NT2/D1 (cell line): ENCODE data around the gene KBTBD7.

Experiments
- DNase-seq: peaks from one replicate; pipeline ENCODE4 v3.0.0-alpha.2; 2011; ENCODE audit warnings: low read depth, low spot score
- H3K27me3 ChIP-seq: 2 replicates; pipeline ENCODE4 v1.6.0; 2011; ENCODE audit warnings: mild to moderate bottlenecking; ENCODE audit not compliant: insufficient read length, insufficient read depth
- H3K36me3 ChIP-seq: 2 replicates; pipeline ENCODE4 v1.6.1; 2011; ENCODE audit warnings: mild to moderate bottlenecking, low read length, mixed read lengths; ENCODE audit not compliant: insufficient read depth, insufficient read length
- H3K4me1 ChIP-seq: 2 replicates; pipeline ENCODE4 v1.5.1; 2011; ENCODE audit not compliant: insufficient read depth, insufficient read length
- H3K4me3 ChIP-seq: 2 replicates; pipeline ENCODE4 v1.5.1; 2011; ENCODE audit warnings: low read depth; ENCODE audit not compliant: insufficient read length
- H3K9ac ChIP-seq: 2 replicates; pipeline ENCODE4 v1.6.0; 2011; ENCODE audit warnings: low read depth; ENCODE audit not compliant: insufficient read length
- H3K9me3 ChIP-seq: 2 replicates; pipeline ENCODE4 v1.5.1; 2011; ENCODE audit warnings: mild to moderate bottlenecking, low read length; ENCODE audit not compliant: insufficient read depth
- SUZ12 ChIP-seq: IDR thresholded peaks from 2 replicates; pipeline ENCODE4 v1.6.1; 2011; ENCODE audit not compliant: insufficient read length, insufficient read depth; ENCODE audit errors: extremely low read depth
- YY1 ChIP-seq: IDR thresholded peaks from 2 replicates; pipeline ENCODE4 v1.6.1; 2011; ENCODE audit not compliant: insufficient read length, insufficient read depth
- ZNF274 ChIP-seq: IDR thresholded peaks from 2 replicates; pipeline ENCODE4 v1.6.1; 2011; ENCODE audit warnings: mild to moderate bottlenecking, low read depth, low read length

The KBTBD7 gene

GRCh38 chr13:41229356-41229755 is 35.0 kb upstream of the KBTBD7 start:
- TF ChIP-seq SUZ12: no peak
- no peak for TF ChIP-seq YY1
- no peak for TF ChIP-seq ZNF274
- Histone ChIP-seq H3K9ac (no peak overlapping the region), H3K4me1 (no peaks in the 10 kb centered on the region), H3K9me3 (no peaks in the 10 kb centered on the region), H3K36me3 (peaks cover 20% of the 10 kb centered on the region), H3K27me3 (no peaks in the 10 kb centered on the region), H3K4me3 (no peak overlapping the region)
- DNase-seq: no peak

- Histone ChIP-seq H3K36me3 (peaks cover 13% of the 10 kb centered on the region), H3K27me3 (no peaks in the 10 kb centered on the region), H3K4me3 (no peak overlapping the region), H3K9me3 (no peaks in the 10 kb centered on the region), H3K4me1 (no peaks in the 10 kb centered on the region), H3K9ac (no peak overlapping the region)
- DNase-seq: no peak
- TF ChIP-seq ZNF274: no peak
- no peak for TF ChIP-seq SUZ12
- TF ChIP-seq YY1: no peak
These were observed 30.0 kb upstream of the KBTBD7 start for GRCh38 chr13:41224113-41225110.

- no peak overlapping the region for H3K9ac ChIP-seq
- DNase-seq: peak; percentile 22
- H3K9me3 ChIP-seq: no peaks in the 10 kb centered on the region
- TF ChIP-seq YY1 (no peak), SUZ12 (no peak), ZNF274 (no peak)
- H3K36me3 ChIP-seq: peaks cover 9% of the 10 kb centered on the region
- no peaks in the 10 kb centered on the region for H3K4me1 ChIP-seq
- no peaks in the 10 kb centered on the region for H3K27me3 ChIP-seq
- H3K4me3 ChIP-seq: no peak overlapping the region
These were observed 28.0 kb upstream of the KBTBD7 start for GRCh38 chr13:41222259-41222852.

- H3K27me3 ChIP-seq: no peaks in the 10 kb centered on the region
- H3K4me3 ChIP-seq: no peak overlapping the region
- peaks cover 7% of the 10 kb centered on the region for H3K36me3 ChIP-seq
- H3K9ac ChIP-seq: no peak overlapping the region
- TF ChIP-seq ZNF274 (no peak), YY1 (no peak), SUZ12 (no peak)
- no peaks in the 10 kb centered on the region for H3K4me1 ChIP-seq
- H3K9me3 ChIP-seq: no peaks in the 10 kb centered on the region
- DNase-seq: no peak
These were observed 26.0 kb upstream of the KBTBD7 start for GRCh38 chr13:41220401-41220800.

GRCh38 chr13:41216160-41216559 is 21.8 kb upstream of the KBTBD7 start:
- no peak for DNase-seq
- no peak overlapping the region for H3K9ac ChIP-seq
- no peak for TF ChIP-seq YY1
- no peak for TF ChIP-seq SUZ12
- TF ChIP-seq ZNF274: no peak
- H3K27me3 ChIP-seq: no peaks in the 10 kb centered on the region
- no peaks in the 10 kb centered on the region for H3K36me3 ChIP-seq
- H3K9me3 ChIP-seq: 0 out of 2 replicates have a peak, but pooled peaks cover 3% of the 10 kb centered on the region
- no peak overlapping the region for H3K4me3 ChIP-seq
- H3K4me1 ChIP-seq: no peaks in the 10 kb centered on the region

GRCh38 chr13:41213919-41214318 is 19.6 kb upstream of the KBTBD7 start:
- Histone ChIP-seq H3K4me1 (no peaks in the 10 kb centered on the region), H3K9me3 (0 out of 2 replicates have a peak, but pooled peaks cover 14% of the 10 kb centered on the region), H3K9ac (no peak overlapping the region), H3K36me3 (no peaks in the 10 kb centered on the region), H3K4me3 (no peak overlapping the region), H3K27me3 (no peaks in the 10 kb centered on the region)
- DNase-seq: no peak
- no peak for TF ChIP-seq ZNF274
- no peak for TF ChIP-seq SUZ12
- no peak for TF ChIP-seq YY1

GRCh38 chr13:41213316-41213715 is 18.9 kb upstream of the KBTBD7 start:
- no peaks in the 10 kb centered on the region for H3K27me3 ChIP-seq
- H3K4me1 ChIP-seq: no peaks in the 10 kb centered on the region
- no peaks in the 10 kb centered on the region for H3K36me3 ChIP-seq
- no peak overlapping the region for H3K9ac ChIP-seq
- no peak overlapping the region for H3K4me3 ChIP-seq
- DNase-seq: no peak
- no peak for TF ChIP-seq ZNF274
- no peak for TF ChIP-seq SUZ12
- TF ChIP-seq YY1: no peak
- H3K9me3 ChIP-seq: 0 out of 2 replicates have a peak, but pooled peaks cover 14% of the 10 kb centered on the region
